UCSD-AML1 (cell line): ENCODE measurements around the gene KDM6B.
A peak's percentile ranks its signal among the peaks of the same experiment; 100 is the strongest.

ENCODE experiments used
- DNase-seq: peaks from one replicate; lab custom pipeline; 2025; ENCODE audit not compliant: unreplicated experiment; lab: John Stamatoyannopoulos, UW

The KDM6B gene

GRCh38 chr17:7818746-7819645 lies 15.0 kb upstream of the KDM6B start:
- DNase-seq, result no peak

GRCh38 chr17:7820231-7820630 lies 13.8 kb upstream of the KDM6B start:
- DNase-seq, result no peak

GRCh38 chr17:7822126-7822525 lies 11.9 kb upstream of the KDM6B start:
- no peak for DNase-seq

- DNase-seq, result no peak
These were observed 10.4 kb upstream of the KDM6B start for GRCh38 chr17:7823581-7824001.

- no peak for DNase-seq
These were observed 9.7 kb upstream of the KDM6B start for GRCh38 chr17:7824021-7824924.

GRCh38 chr17:7825206-7825990 lies 8.6 kb upstream of the KDM6B start:
- no peak for DNase-seq

GRCh38 chr17:7830616-7831015 lies 3.4 kb upstream of the KDM6B start:
- DNase-seq, result no peak

GRCh38 chr17:7831233-7831632 lies 2.8 kb upstream of the KDM6B start:
- DNase-seq, result no peak

- DNase-seq, result no peak
These were observed 1.6 kb upstream of the KDM6B start for GRCh38 chr17:7832431-7832830.

- DNase-seq, result no peak
These were observed 814 bp upstream of the KDM6B start for GRCh38 chr17:7833011-7833794.

GRCh38 chr17:7834542-7834956 lies 532 bp downstream of the KDM6B start:
- peak; percentile 64 for DNase-seq

GRCh38 chr17:7834957-7835813 lies 1.2 kb downstream of the KDM6B start:
- peak; percentile 97 for DNase-seq

- DNase-seq, result no peak
These were observed 2.0 kb downstream of the KDM6B start for GRCh38 chr17:7835814-7836595.

- DNase-seq, result peak; percentile 90
These were observed 2.8 kb downstream of the KDM6B start for GRCh38 chr17:7836596-7837407.

GRCh38 chr17:7837408-7838088 lies 3.5 kb downstream of the KDM6B start:
- no peak for DNase-seq

GRCh38 chr17:7838090-7839075 lies 4.4 kb downstream of the KDM6B start:
- DNase-seq, result peak; percentile 82
